GM12875 (cell line): ENCODE measurements around the gene HLA-DMB.

Experiments used
- H3K4me3 ChIP-seq: one replicate; pipeline ENCODE4 v1.5.1; 2011; ENCODE audit warnings: low read depth, low read length, control low read depth
- CTCF ChIP-seq: IDR thresholded peaks from 2 replicates; pipeline ENCODE4 v1.5.1; 2011; ENCODE audit warnings: low read depth, mild to moderate bottlenecking, control low read depth, inconsistent platforms, low read length, moderate library complexity, borderline replicate concordance; ENCODE audit not compliant: insufficient read depth

Gene HLA-DMB

GRCh38 chr6:32967151-32968091, 26.6 kb upstream of the HLA-DMB start:
- H3K4me3 ChIP-seq, result peak overlapping the region; percentile 70

GRCh38 chr6:32964776-32965175, 23.9 kb upstream of the HLA-DMB start:
- no peak for TF ChIP-seq CTCF
- H3K4me3 ChIP-seq, result no peak overlapping the region

More at GRCh38 chr6:32967151-32968091, 26.6 kb upstream of the HLA-DMB start:
- TF ChIP-seq CTCF, result peak; percentile 58

- H3K4me3 ChIP-seq, result no peak overlapping the region
- no peak for TF ChIP-seq CTCF
Observed at GRCh38 chr6:32963866-32964265, 23.0 kb upstream of the HLA-DMB start.

GRCh38 chr6:32962213-32962826, 21.5 kb upstream of the HLA-DMB start:
- TF ChIP-seq CTCF, result no peak
- no peak overlapping the region for H3K4me3 ChIP-seq

GRCh38 chr6:32960563-32960962, 19.7 kb upstream of the HLA-DMB start:
- H3K4me3 ChIP-seq, result no peak overlapping the region
- TF ChIP-seq CTCF, result no peak

GRCh38 chr6:32956176-32956575, 15.3 kb upstream of the HLA-DMB start:
- TF ChIP-seq CTCF, result no peak

More at GRCh38 chr6:32956176-32956575, 15.3 kb upstream of the HLA-DMB start:
- no peak overlapping the region for H3K4me3 ChIP-seq
